ENCODE data around the gene TBC1D3I. TPM values are rescaled to one million over a fixed set of nuclear protein-coding genes. Genes with fewer than 3 reads are reported as not detected.

The TBC1D3I gene
- total RNA-seq (2022; extraction: Qiagen RNA extraction): 0.17 to 0.42 TPM (median 0.21 TPM) in 5 replicates

GRCh38 chr17:36264470-36264869 lies at the start of gene TBC1D3I:
TBC1D3I (minus strand) TSS chr17:36264570; CDS start chr17:36262985, 1,585 bp downstream.

GRCh38 chr17:36210439-36211211 lies 53.7 kb downstream of the TBC1D3I start, which contains the start of gene CCL4L2:
CCL4L2 (plus strand) TSS chr17:36211063.

Other genes starting within 250 kb of the TBC1D3I start
- gene CCL23, start 246.6 kb downstream of the TBC1D3I start, total RNA-seq (2022; extraction: Qiagen RNA extraction): not detected in 5 replicates
- not detected in 5 replicates for gene CCL18, start 200.3 kb downstream of the TBC1D3I start, total RNA-seq (2022; extraction: Qiagen RNA extraction)
- not detected in 5 replicates for gene CCL3, start 174.4 kb downstream of the TBC1D3I start, total RNA-seq (2022; extraction: Qiagen RNA extraction)
- gene CCL4, start 160.7 kb downstream of the TBC1D3I start, total RNA-seq (2022; extraction: Qiagen RNA extraction): 0.09 TPM in 1 of 5 replicates, not detected in the others
- gene TBC1D3B, start 87.9 kb downstream of the TBC1D3I start, total RNA-seq (2022; extraction: Qiagen RNA extraction): 1.8 to 3.6 TPM (median 3.1 TPM) in 5 replicates
- not detected in 5 replicates for gene CCL3L1, start 67.8 kb downstream of the TBC1D3I start, total RNA-seq (2022; extraction: Qiagen RNA extraction)
- not detected in 5 replicates for gene CCL4L2, start 53.5 kb downstream of the TBC1D3I start, total RNA-seq (2022; extraction: Qiagen RNA extraction)
- not detected in 5 replicates for gene TBC1D3G, start 59.3 kb upstream of the TBC1D3I start, total RNA-seq (2022; extraction: Qiagen RNA extraction)
- not detected in 5 replicates for gene TBC1D3H, start 123.9 kb upstream of the TBC1D3I start, total RNA-seq (2022; extraction: Qiagen RNA extraction)
- 77.6 to 80.9 TPM (median 80.0 TPM) in 5 replicates for gene ZNHIT3, start 222.1 kb upstream of the TBC1D3I start, total RNA-seq (2022; extraction: Qiagen RNA extraction)